GM18508 (cell line): ENCODE measurements around the gene LATS2.

Experiments used
- ATAC-seq: cut with Tn5 transposase; IDR thresholded peaks from one replicate; pipeline ENCODE4 v1.9.1; 2021; ENCODE audit warnings: moderate number of reproducible peaks; ENCODE audit not compliant: insufficient read depth, unreplicated experiment

Gene LATS2

DNA sequence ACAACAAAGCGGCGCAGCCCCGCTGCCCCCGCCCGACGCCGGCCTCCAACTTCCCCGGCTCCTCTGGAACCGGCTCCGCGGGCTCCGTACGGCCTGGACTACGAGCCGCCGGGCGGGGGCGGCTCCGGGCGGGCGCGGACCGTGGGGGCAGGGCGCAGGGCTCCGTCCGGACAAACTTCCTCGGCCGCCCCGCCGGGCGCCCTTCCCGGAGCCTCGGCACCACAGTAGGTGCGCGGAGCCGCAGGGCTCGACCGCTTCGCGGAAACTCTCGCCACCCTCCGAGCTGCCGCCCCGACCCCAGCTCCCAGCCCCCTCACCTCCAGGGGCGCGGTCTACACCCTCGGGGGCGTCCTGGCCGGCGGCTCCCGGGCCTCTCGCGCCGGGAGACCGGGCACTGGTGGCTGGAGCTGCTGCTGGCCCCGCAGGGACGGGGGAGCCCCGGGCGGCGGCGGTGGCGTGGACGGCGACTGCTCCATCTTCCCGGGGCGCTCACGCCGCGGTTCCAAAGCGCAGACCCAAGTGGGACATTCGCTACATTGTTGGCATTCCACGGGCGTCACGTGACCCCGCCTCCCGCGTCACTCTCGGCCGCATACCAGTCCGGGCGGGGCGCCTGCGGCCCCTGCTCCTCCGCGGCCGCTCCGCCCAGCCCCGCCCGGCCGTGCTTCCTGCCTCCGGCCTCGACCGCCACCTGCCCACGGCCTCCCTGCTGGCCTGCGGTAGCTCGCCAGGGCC lies at the start of gene LATS2:
TSS of gene LATS2 (minus strand) at position 558 of the 735 bp plus-strand sequence. CDS start 15,560 bp downstream, outside the sequence.
- ATAC-seq, result no peak

DNA sequence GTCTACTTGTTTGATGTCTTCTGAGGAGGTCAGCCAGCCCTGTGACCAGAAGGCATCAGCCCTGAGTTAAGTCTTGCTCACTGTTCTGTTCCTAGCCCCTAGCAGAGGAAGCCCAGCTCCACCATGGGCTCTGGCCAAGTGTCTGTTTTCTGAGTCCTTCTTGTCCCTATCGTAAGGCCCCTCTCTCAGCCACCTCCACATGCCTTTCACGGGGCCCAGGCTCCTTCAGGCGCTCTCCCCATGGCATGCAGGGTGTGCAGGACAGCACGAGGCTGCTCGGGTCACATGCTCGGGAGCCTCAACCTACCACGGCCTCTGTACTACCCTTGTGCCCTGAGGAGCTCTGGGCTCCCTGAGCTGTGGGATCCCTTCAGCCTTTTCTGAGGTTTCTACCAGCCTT lies 47.8 kb upstream of the LATS2 start:
- ATAC-seq, result no peak

DNA sequence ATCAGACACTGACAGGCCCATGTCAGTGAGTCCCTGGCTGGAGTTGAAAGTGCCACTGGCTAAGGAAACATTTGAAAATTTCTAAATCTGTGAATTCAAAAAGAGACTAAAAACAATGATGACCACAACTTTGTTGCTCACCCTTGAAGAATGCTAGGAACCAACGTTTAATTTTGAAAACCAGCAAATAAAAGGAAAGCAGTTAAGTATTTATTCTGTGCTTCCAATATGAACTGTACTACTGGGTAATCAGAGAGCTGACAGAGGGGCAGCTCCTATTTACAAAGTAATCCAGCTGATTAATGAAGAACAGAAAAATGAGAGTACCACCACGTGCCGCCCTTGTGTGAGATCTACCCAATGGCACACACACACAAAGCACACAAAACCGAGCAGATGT lies 44.7 kb upstream of the LATS2 start:
- no peak for ATAC-seq

DNA sequence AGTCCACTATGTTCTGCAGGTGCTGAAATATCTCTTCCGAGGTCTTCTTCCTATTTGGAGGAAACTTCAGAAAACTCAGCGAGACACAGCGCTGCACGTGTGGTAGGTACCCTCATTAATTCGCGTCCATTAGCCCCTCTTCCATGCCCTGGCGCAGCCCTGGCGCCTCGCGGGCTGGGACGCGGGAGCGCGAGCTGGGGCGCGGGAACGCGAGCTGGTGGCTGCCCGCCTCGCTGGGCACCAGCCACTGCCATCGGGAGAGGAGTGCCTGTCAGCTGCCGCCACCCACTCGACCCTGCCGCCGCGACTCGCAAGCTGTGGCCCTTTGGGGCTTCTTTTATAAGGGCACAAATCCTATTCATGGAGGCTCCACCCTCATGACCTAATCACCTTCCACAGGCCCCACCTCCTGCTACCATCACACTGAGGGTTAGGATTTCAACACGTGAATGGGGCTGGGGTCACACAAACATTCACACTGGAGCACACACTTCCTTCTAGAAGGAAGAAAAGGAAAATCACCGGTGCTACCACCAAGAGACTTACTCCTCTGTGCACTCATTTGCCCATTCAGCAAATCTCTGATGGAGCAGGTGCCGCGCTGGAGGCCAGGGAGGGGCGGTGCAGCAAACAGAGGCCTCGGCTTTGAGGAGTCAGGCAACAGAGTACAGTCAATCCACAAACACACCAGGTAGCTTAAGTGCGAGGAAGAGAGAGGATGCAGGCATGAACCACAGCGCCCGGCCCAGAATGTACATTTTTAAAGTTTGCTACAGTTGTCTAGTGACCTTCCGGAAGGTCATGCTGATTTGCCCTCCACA lies 43.0 kb upstream of the LATS2 start:
- ATAC-seq, result no peak

DNA sequence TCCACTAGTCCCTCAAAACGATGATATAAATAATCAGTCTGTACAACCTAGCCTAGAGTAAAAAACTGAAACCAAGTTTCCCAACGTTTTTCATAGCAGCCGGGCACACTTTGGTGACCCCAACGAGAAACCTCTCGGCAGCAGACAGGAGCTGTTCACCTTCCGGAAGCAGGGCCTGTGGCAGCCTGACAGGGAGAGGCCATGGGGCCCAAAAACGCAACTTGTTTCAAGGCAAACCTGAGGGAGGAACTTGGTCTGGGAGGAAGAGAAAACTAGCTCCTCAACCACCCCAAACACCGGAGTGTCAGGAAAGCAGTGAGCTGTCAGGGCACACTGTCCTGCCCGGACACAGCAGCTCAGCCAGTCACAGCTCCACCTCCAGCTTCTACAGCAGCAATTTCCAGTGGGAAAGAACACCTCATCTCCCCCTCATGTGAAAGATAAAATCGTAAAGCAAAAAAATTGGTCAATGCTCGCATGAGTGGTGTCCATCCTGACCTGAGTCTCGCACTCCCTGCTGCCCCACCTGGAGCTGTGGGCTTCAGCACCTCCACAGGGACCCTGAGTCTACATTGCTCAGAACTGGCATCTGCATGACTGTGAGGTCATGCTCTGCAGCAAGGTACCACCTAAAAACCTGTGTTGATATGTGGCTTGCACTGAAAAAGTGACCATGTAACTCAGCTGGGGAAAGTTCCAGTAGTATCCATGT lies 40.6 kb upstream of the LATS2 start:
- no peak for ATAC-seq

DNA sequence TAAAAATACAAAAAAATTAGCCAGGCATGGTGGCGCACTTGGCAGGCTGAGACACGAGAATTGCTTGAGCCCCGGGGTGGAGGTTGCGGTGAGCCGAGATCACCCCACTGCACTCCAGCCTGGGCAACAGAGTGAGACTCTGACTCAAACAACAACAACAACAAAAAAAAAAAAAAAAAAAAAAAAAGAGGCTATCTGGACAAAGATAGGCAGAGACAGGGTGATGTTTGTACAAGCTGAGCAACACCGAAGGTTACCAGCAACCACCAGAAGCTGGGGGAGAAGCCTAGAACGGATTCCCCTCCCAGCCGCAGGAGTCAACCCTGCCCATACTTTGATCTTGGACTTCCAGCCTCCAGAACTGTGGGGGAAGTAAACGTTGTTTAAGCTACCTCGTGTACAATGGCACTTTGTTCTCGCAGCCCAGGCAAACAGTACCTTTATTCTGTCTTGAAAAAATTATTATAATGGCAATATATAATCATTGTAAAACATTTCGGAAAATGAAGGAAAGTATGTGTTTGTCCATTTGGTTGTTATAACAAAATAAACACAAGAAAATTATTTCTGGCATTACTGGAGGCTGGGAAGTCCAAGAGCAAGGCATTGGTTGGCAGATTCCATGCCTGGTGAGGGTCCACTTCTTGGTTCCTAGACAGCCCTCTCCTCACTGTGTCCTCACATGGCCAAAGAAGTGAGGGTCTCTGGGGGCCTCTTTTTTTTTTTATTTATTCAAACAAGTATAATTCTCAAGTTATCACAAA lies 39.8 kb upstream of the LATS2 start:
- no peak for ATAC-seq

DNA sequence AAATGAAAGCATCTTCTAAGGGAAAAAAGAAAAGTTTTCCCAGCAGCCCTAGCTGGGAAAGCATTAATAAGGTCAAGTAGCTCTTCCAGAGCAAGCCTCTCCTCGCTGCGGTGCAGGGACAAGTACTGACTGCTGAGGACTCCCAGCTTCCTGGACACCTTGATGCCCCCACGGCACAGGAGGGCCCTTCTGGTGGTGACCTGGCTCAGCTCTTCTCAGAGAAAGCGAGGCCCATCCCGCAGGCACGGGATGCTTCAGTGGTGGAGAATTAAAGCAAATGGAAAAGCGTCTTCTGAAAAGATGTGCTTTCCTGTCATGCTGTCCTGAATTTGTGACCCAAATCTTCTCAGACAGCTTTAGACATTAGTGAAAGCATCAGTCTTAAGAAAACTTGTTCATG lies 38.8 kb upstream of the LATS2 start:
- ATAC-seq, result no peak

DNA sequence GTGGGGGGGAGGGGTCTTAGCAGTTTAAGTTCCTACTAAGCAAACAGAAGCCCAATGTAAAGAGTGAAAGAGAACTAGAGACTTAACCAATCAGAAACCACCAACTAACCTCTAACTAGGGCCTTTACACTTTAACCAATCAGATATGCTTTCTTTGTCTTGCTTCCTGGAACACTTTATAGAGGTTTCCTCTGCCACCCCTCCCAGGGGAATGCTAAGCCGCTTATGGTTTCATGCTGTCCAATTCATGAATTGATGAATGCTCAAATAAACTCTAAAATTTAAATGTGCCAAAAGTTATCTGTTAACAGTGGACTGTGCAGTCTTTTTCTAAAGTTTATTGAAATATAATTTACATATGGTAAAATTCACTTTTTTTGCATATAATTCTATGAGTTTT lies 33.9 kb upstream of the LATS2 start:
- no peak for ATAC-seq

DNA sequence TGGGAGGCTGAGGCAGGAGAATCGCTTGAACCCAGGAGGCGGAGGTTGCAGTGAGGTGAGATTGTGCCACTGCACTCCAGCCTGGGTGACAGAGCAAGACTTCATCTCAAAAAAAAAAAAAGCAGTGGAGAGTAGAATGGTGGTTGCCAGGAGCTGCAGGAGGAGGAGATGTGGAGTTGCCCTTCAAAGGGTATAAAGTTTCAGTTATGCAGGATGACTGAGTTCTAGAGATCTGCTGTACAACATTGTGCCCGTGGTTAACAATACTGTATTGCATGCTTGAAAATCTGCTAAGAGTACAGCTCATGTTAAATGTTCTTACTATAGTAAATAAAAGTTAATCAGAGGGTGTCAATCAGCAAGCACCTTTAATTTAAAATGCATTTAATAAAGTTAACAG lies 28.4 kb upstream of the LATS2 start:
- no peak for ATAC-seq

DNA sequence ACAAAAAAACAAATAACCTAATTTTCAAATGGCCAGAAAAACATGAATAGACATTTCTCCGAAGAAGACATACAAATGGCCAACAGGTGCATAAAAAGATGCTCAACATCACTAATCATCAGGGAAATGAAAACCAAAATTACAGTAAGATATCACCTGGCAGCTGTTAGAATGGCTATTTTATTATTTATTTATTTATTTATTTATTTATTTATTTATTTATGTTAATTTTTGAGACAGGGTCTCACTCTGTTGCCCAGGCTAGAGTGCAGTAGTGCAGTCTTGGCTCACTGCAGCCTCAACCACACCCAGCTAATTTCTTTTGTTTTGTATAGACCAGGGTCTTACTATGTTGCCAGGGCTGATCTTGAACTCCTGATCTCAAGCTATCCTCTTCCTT lies 27.1 kb upstream of the LATS2 start:
- ATAC-seq, result no peak

DNA sequence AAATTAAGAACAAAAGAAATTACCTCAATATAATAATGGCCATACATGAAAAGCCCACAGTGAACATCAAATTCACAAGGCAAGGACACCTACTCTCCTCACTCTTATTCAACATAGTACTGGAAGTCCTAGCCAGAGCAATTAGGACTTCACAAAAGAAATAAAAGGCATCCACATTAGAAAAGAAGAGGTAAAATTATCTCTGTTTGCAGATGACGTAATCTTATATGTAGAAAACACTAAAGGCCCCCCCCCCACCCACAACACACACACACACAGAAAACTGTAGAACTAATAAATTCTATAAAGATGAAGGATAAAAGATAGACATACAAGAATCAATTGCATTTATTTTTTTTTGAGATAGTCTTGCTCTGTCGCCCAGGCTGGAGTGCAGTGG lies 25.5 kb upstream of the LATS2 start:
- ATAC-seq, result no peak

DNA sequence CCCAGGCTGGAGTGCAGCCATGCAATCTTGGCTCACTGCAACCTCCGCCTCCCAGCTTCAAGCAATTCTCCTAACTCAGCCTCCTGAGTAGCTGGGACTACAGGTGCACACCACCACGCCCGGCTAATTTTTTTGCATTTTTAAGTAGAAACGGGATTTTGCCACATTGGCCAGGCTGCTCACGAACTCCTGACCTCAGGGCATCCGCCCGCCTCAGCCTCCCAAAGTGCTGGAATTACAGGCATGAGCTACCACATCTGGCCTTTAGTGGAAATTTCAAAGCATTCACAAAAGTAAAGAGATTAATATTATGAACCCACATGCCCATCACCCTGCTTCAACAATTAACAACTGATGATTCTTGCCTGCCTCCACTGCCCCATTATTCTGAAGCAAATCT lies 20.5 kb upstream of the LATS2 start:
- ATAC-seq, result no peak

DNA sequence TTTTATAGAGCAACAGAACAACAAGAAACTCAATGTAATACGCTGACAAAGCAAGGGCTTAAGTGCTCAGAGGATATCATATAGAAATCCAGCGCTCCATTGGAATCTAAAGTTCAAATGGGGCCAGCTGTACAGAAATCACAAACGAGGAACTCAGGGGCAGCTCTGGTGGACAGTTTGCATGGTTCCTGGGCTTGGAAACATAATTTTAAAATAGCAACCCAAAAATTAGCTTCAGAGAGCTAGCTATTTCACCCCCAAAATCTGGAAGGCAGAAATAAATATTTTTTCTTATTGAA lies 19.2 kb upstream of the LATS2 start:
- no peak for ATAC-seq

DNA sequence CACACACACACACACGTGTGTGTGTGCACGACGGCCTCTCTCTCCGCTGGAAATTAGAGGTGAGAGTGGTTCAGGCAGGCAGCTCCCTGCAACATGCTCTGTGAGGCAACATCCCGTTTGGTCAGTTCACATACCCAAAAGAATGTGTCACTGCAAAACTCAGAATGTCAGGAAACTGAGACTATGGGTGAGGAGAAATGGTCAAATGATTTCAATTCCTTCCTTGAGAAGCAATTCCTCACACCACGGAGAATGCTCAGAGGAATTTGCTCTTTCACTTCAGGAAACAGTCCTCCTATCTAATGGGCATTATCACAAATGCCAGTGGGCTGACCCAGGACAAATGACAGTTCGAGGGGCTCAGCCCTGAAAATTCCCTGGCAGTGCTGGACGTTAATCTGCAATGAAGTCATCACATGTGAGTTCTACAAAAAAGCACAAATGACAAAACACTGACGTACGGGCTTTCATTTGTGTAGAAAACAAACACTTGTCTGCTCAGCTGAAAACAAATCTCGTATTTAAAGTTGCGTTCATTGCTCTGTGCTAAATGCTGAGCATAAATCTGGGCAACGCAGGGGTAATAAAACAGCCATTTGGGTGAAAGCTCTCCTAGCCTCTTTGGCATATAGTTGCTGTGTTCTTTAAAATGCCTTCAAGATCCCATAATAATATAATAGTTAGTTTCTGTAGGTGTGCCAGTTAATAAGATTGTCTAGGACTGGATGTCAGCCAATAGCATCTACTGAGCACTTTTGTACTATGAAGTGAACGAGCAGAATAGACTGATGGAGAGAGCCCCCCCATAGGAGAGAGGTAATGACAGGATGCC lies 18.6 kb upstream of the LATS2 start:
- ATAC-seq, result no peak

DNA sequence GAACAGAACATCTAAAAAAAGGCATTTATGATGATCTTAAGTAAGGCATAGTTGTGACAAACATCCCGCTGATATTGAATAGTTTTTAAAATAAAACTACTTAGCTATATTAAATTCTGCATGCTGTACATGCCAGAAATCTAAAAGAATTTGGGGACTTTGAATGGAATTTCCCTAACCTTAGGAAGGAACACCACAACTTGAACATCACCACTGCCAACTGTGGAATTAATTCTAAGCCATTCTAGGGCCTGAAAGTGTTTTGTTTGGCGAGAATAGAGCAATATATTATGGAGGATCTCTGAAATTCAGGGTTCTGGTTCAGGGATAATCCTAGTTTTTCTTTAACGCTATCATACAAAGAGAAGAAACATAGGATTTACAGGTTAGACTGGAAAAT lies 17.8 kb upstream of the LATS2 start:
- ATAC-seq, result no peak

DNA sequence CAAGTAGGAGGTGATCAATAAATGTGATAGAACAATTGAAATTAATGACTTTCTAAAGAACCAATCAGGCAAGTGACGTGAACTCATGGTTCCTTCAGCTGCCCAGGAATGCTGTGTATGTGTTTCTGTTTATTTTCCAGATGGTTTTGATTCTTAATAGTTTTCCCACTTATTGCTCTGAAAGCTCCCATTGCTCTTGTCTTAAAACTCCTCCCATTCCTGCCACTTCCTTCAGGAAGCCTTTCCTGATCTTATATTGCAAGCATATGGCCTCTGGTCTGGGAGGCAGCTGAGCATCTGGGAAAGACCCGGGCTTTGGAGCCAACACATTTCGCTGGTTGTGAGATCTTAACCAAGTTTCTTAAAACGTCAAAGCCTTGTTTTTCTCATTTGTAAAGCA lies 17.1 kb upstream of the LATS2 start:
- ATAC-seq, result no peak

DNA sequence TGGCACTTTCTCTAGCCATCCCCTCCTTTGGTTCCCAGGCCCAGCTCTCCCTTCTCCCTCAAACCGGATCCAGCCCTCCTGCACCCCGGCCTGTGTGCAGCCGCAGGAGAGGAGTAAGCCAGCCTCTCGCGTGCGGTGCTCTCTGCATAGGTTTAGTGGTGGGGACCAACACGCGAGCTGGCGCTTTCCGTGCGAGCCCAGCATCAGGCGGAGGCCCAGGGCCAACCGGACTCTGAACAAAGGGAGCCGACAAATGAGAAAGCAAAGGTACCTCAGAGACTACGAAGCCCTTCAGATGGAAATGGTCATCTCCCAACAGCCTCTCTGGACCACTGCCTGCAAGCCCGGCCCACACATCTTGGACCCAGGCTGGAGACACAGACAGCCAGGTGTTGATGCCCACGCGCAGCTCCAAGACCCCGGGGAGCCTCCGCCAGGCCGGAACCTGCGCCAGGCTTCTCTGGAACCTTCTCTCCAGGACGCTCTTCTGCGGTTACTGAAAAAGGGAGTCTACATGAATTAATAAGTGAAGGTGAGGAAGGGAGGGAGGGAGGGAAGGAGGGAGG lies 16.5 kb upstream of the LATS2 start:
- ATAC-seq, result no peak

DNA sequence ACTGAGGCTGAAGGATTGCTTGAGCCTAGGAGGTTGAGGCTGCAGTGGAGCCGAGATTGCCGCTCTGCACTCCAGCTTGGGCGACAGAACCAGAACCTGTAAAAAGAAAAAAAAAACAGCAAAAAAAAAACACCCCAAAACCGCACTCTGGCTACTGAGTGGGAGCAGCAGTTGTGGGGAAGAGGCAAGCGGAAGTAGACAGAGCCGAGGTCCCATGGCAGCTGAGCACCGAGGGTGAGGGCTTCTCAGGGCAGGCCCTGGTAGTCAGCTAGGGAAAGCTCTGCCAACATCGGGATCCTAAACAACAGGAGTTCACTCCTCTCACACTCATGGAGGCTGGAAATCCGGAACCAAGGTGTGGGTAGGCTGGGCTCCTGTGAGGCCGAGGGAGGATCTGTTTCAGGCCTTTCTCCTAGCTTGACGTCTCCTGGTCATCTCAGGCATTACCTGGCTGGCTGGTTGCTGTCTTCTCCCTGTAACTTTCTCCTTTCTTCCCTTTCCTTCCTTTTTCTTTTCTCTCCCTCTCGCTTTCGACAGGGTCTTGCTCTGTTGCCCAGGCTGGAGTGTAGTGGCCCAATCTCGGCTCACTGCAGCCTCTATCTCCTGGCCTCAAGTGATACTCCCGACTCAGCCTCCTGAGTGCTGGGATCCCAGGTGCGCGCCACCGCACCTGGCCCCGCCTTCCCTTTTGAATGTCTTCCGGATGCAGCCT lies 15.8 kb upstream of the LATS2 start:
- no peak for ATAC-seq

DNA sequence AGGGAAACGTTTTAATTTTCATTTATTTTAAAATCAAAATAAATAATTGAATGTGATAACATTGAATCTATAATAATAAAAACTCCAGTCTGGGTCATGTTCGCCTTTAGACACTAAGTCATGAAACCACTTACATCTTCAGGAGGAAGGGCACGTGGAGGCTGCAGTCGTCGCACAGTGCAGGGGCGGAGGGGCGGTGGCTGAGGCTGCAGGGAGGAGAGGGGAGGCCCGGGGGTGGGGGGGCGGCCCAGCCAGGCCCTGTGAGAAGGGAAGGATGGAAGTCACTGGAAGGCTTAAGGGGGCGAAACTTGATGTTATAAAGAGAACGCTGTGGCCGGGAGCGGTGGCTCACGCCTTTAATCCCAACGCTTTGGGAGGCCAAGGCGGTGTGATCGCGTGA lies 14.9 kb upstream of the LATS2 start:
- ATAC-seq, result no peak
